Cardiac muscle cell (in vitro differentiated cells and primary cell): ENCODE measurements around the gene ADAMTS1. TPM values are rescaled to one million over a fixed set of nuclear protein-coding genes. Genes with fewer than 3 reads are reported as not detected.

Experiments used
- DNase-seq, 2 donors: peaks; one replicate each; pipeline versions ENCODE4 v3.0.0 to v3.0.0-alpha.2; 2010 to 2017; ENCODE audit warnings: low read depth in 1 of 2, low spot score in 1 of 2
- H3K27ac ChIP-seq: fragments of 200-600 bp; sonication (generic); 2 replicates; pipeline ENCODE4 v1.5.1; 2016
- H3K27me3 ChIP-seq: fragments of 200-600 bp; sonication (generic); 2 replicates; pipeline ENCODE4 v1.6.0; 2016; ENCODE audit warnings: control low read depth
- H3K36me3 ChIP-seq: fragments of 200-600 bp; sonication (generic); 2 replicates; pipeline ENCODE4 v1.5.1; 2016; ENCODE audit warnings: control low read depth
- H3K4me1 ChIP-seq: fragments of 200-600 bp; sonication (generic); 2 replicates; pipeline ENCODE4 v1.8.1; 2017; ENCODE audit warnings: low read depth, mild to moderate bottlenecking, mixed run types
- H3K4me3 ChIP-seq: fragments of 200-600 bp; sonication (generic); 2 replicates; pipeline ENCODE4 v1.5.1; 2016; ENCODE audit warnings: mild to moderate bottlenecking
- H3K9me3 ChIP-seq: fragments of 200-600 bp; sonication (generic); 2 replicates; pipeline ENCODE4 v1.5.1; 2017; ENCODE audit warnings: low read depth, mild to moderate bottlenecking, control low read depth
- polyA plus RNA-seq: library from polyadenylated mRNA; unstranded; fragments of >200 nt; fragmentation: Nextera tagmentation; extraction: Ambion mirVana; gene quantifications from 2 replicates; pipeline ENCODE4 v1.2.1, GENCODE V29; 2016
- total RNA-seq: library from RNA; depleted of rRNA; stranded (reverse); fragments of >200 nt; gene quantifications from 2 replicates; pipeline ENCODE4 v1.2.3, GENCODE V29; 2016
- TF ChIP-seq, protein P1 (sequence below): IDR thresholded peaks from 2 replicates; pipeline ENCODE4 v1.5.1; 2012; ENCODE audit warnings: low read depth, mild to moderate bottlenecking, low read length

ADAMTS1 gene
- total and polyA plus RNA-seq, 2 experiments from 2014 or later = 154 to 185 TPM

DNA sequence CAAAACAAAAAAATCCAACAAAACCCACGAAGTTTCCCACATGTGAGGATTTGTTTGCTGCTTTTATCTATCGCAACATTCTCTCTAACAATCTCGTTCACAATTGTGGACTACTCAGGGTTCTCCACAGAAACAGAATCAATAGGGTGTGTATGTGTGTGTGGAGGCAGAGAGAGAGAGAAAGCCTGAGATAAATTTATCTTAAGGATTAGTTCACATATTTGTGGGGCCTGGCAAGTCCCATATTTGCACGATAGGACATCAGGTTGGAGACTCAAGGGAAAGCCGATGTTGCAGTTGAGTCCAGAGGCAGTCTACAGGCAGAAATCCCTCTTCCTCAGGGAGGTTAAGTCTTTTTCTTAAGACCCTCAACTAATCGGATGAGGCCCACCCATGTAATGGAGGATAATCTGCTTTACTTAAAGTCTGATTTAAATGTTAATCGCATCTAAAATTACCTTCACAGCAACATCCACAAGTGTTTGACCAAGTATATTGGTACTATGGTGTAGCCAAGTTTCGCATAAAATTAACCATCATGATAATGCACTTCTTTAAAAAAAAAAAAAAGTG is 31.7 kb downstream of the ADAMTS1 start:
- no peaks in the 10 kb centered on the region for H3K36me3 ChIP-seq
- no peaks in the 10 kb centered on the region for H3K4me1 ChIP-seq
- TF ChIP-seq, protein P1, sequence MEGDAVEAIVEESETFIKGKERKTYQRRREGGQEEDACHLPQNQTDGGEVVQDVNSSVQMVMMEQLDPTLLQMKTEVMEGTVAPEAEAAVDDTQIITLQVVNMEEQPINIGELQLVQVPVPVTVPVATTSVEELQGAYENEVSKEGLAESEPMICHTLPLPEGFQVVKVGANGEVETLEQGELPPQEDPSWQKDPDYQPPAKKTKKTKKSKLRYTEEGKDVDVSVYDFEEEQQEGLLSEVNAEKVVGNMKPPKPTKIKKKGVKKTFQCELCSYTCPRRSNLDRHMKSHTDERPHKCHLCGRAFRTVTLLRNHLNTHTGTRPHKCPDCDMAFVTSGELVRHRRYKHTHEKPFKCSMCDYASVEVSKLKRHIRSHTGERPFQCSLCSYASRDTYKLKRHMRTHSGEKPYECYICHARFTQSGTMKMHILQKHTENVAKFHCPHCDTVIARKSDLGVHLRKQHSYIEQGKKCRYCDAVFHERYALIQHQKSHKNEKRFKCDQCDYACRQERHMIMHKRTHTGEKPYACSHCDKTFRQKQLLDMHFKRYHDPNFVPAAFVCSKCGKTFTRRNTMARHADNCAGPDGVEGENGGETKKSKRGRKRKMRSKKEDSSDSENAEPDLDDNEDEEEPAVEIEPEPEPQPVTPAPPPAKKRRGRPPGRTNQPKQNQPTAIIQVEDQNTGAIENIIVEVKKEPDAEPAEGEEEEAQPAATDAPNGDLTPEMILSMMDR = no peak
- H3K4me3 ChIP-seq = no peak overlapping the region
- H3K27me3 ChIP-seq = no peaks in the 10 kb centered on the region
- DNase-seq = no peak
- H3K27ac ChIP-seq = no peak overlapping the region
- H3K9me3 ChIP-seq = no peaks in the 10 kb centered on the region

DNA sequence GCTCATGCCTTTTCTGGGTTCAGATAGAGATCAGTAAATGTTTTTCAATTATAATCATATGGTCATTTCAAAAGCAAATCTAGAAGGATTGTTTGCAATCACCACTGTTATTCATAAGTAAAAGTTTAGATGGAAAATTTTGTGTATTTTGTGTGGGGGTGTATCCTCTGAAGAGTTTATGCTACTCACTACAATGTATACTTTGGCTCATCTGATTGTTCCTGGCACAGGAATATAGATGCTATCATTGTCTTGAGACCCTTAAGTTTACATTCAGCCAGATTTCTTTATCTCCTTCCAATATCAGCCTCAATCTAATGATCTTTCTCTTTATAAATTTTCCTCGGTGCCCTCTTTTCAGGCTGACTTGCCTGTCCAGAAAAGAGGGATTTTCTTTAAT is 33.0 kb downstream of the ADAMTS1 start:
- H3K27me3 ChIP-seq = no peaks in the 10 kb centered on the region

DNA sequence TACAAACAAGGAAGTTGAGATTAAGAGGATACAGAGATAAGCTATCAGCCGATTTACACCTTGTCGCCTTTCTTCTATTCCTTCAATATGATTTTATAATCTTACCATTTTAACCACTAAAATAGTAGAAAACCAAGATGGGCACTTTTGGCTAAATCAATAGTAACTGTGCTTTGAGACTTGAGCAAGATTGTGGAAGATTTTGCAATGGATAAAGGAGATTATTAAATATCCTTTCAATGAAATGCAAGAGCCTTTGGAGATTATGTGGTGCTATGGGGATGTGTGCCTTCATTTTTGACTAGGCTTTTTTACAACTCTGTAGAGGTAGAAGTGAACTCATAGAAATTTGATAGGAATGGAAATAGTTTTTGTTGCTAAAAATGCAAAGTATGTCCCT is 33.7 kb downstream of the ADAMTS1 start:
- no peak for DNase-seq
- TF ChIP-seq, protein P1 = no peak
- Histone ChIP-seq H3K4me1 (no peaks in the 10 kb centered on the region), H3K4me3 (no peak overlapping the region), H3K27ac (no peak overlapping the region), H3K27me3 (no peaks in the 10 kb centered on the region), H3K9me3 (no peaks in the 10 kb centered on the region), H3K36me3 (no peaks in the 10 kb centered on the region)

More for the DNA sequence above, 33.0 kb downstream of the ADAMTS1 start:
- Histone ChIP-seq H3K9me3 (no peaks in the 10 kb centered on the region), H3K4me1 (no peaks in the 10 kb centered on the region), H3K27ac (no peak overlapping the region), H3K4me3 (no peak overlapping the region), H3K36me3 (no peaks in the 10 kb centered on the region)
- DNase-seq = no peak
- TF ChIP-seq, protein P1 = no peak

DNA sequence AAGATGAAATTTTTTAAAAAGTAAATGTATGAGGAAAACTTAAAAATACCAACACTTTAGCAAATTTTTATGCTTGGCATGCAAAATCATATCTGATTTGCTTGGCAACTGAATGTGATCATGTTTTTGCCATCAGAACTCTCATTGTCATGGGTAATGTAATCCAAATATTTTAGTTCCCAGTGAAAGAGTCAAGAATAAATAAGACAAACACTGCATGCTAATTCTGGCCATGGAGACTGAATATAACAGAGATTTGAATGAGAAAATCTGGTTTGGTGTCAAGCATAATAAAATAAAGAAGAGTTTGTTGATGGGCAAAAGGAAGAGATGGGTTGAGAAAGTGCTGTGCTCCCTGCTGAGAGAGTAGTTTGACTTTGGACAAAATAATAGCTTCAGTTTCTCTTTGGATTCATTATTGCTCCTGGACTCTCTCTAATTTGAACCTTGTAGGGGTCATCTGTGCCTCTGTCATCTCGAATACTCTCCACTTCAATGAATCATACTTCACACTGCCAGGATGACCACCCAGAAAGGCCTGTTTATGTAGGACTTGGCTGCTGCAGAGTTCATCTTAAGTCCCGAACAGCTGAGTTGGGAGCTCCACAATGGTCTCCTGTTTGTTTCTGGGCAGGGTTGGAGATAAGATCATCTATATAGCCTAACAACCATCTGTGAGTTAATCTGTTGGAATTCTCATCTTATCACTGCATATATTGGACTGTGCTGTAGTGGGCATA is 34.4 kb downstream of the ADAMTS1 start:
- DNase-seq = peak in 1 of 2 donors; percentile 32
- Histone ChIP-seq H3K27me3 (no peaks in the 10 kb centered on the region), H3K27ac (no peak overlapping the region), H3K9me3 (no peaks in the 10 kb centered on the region), H3K4me1 (no peaks in the 10 kb centered on the region), H3K4me3 (no peak overlapping the region), H3K36me3 (no peaks in the 10 kb centered on the region)
- TF ChIP-seq, protein P1 = no peak

DNA sequence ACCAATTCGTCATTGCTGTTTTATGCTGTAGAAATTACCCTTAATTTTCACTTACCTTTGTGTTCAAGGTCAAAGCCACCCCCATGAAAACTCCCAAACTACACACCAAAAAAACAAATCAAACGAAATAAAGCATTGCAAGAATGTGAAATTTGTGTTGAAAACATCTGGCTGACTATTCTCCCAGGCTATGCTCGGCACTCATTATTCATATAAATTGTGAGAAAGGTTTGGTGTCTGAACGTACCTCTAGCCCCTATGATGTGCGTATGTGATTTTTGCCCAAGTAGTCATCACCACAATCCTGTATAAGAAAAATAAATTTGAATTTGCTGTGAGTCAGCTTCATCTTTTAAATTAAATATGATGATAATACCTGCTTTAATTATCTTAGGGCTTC is 34.9 kb downstream of the ADAMTS1 start:
- Histone ChIP-seq H3K36me3 (no peaks in the 10 kb centered on the region), H3K4me3 (no peak overlapping the region), H3K4me1 (no peaks in the 10 kb centered on the region), H3K27me3 (no peaks in the 10 kb centered on the region), H3K9me3 (no peaks in the 10 kb centered on the region), H3K27ac (no peak overlapping the region)
- DNase-seq = no peak
- TF ChIP-seq, protein P1 = no peak
